HG02938 (cell line): ENCODE measurements around the gene MBNL2.
"Not testable (repeated sequence)": the region's sequence is repeated elsewhere in the genome, so short reads cannot be mapped to it uniquely, and the experiment has no call there.

Source experiments
- ATAC-seq: cut with Tn5 transposase; IDR thresholded peaks from one replicate; pipeline ENCODE4 v1.9.1; 2021; ENCODE audit warnings: mild to moderate bottlenecking, moderate library complexity; ENCODE audit not compliant: unreplicated experiment

The MBNL2 gene

GRCh38 chr13:97341135-97341534 lies 119.0 kb downstream of the MBNL2 start:
- ATAC-seq: no peak

GRCh38 chr13:97342136-97342535 lies 120.0 kb downstream of the MBNL2 start:
- no peak for ATAC-seq

GRCh38 chr13:97342936-97343335 lies 120.8 kb downstream of the MBNL2 start:
- ATAC-seq: no peak

GRCh38 chr13:97344265-97345175 lies 122.4 kb downstream of the MBNL2 start:
- peak; percentile 66 for ATAC-seq

GRCh38 chr13:97346097-97346496 lies 124.0 kb downstream of the MBNL2 start:
- ATAC-seq: no peak

GRCh38 chr13:97346561-97347254 lies 124.6 kb downstream of the MBNL2 start:
- ATAC-seq: no peak

- no peak for ATAC-seq
Observed at GRCh38 chr13:97347255-97347932, 125.3 kb downstream of the MBNL2 start.

- ATAC-seq: no peak
Observed at GRCh38 chr13:97348569-97349100, 126.5 kb downstream of the MBNL2 start.

GRCh38 chr13:97352012-97352411 lies 129.9 kb downstream of the MBNL2 start:
- ATAC-seq: not testable (repeated sequence)

- no peak for ATAC-seq
Observed at GRCh38 chr13:97352815-97353214, 130.7 kb downstream of the MBNL2 start.

GRCh38 chr13:97353927-97354675 lies 132.0 kb downstream of the MBNL2 start:
- ATAC-seq: no peak

GRCh38 chr13:97354808-97355207 lies 132.7 kb downstream of the MBNL2 start:
- no peak for ATAC-seq

- ATAC-seq: no peak
Observed at GRCh38 chr13:97356592-97356991, 134.5 kb downstream of the MBNL2 start.

GRCh38 chr13:97359181-97360057 lies 137.3 kb downstream of the MBNL2 start:
- peak; percentile 98 for ATAC-seq

GRCh38 chr13:97360610-97361009 lies 138.5 kb downstream of the MBNL2 start:
- no peak for ATAC-seq

- ATAC-seq: no peak
Observed at GRCh38 chr13:97364031-97364430, 141.9 kb downstream of the MBNL2 start.

GRCh38 chr13:97364827-97365226 lies 142.7 kb downstream of the MBNL2 start:
- ATAC-seq: no peak

- ATAC-seq: no peak
Observed at GRCh38 chr13:97366172-97366688, 144.1 kb downstream of the MBNL2 start.
